GM23338 (cell line): ENCODE measurements around the gene LRBA. TPM values are rescaled to one million over a fixed set of nuclear protein-coding genes. Genes with fewer than 3 reads are reported as not detected.

Experiments
- ATAC-seq: fragments of 200-7000 bp; cut with Tn5 transposase; 3 replicates; pipeline ENCODE4 v1.9.1; 2020
- DNase-seq: peaks from one replicate; pipeline ENCODE4 v3.0.0-alpha.2; 2015; ENCODE audit warnings: low spot score
- H2AFZ ChIP-seq: fragments of 200-600 bp; sonication (generic); 2 replicates; pipeline ENCODE4 v1.8.0; 2016; ENCODE audit warnings: antibody characterized with exemption, mild to moderate bottlenecking, moderate library complexity
- H3F3A ChIP-seq: fragments of 200-600 bp; sonication (generic); replicated peaks from 2 replicates; pipeline ENCODE4 v1.8.0; 2017; ENCODE audit warnings: antibody characterized with exemption, mixed run types, low read depth
- H3K27ac ChIP-seq: fragments of 200-600 bp; sonication (generic); 2 replicates; pipeline ENCODE4 v1.6.1; 2016; ENCODE audit warnings: low read depth
- H3K27me3 ChIP-seq: fragments of 200-600 bp; sonication (generic); 2 replicates; pipeline ENCODE4 v1.8.0; 2016; ENCODE audit warnings: mild to moderate bottlenecking, mixed run types, moderate library complexity; ENCODE audit not compliant: insufficient read depth
- H3K36me3 ChIP-seq: fragments of 200-600 bp; sonication (generic); 2 replicates; pipeline ENCODE4 v1.8.0; 2016; ENCODE audit warnings: mild to moderate bottlenecking; ENCODE audit not compliant: insufficient read depth
- H3K4me1 ChIP-seq: fragments of 200-600 bp; sonication (generic); 2 replicates; pipeline ENCODE4 v1.8.0; 2016; ENCODE audit warnings: mild to moderate bottlenecking, moderate library complexity; ENCODE audit not compliant: insufficient read depth
- H3K4me2 ChIP-seq: fragments of 200-600 bp; sonication (generic); 2 replicates; pipeline ENCODE4 v1.7.1; 2017; ENCODE audit warnings: mixed run types
- H3K4me3 ChIP-seq: fragments of 200-600 bp; sonication (generic); 2 replicates; pipeline ENCODE4 v1.6.1; 2016; ENCODE audit warnings: mixed run types
- H3K79me2 ChIP-seq: fragments of 200-600 bp; sonication (generic); replicated peaks from 2 replicates; pipeline ENCODE4 v1.8.0; 2017; ENCODE audit warnings: mild to moderate bottlenecking; ENCODE audit not compliant: insufficient read depth
- H3K9me2 ChIP-seq: fragments of 200-600 bp; sonication (generic); 2 replicates; pipeline ENCODE4 v1.8.0; 2017; ENCODE audit not compliant: insufficient read depth
- H4K20me1 ChIP-seq: fragments of 200-600 bp; sonication (generic); replicated peaks from 2 replicates; pipeline ENCODE4 v1.8.0; 2017; ENCODE audit warnings: mild to moderate bottlenecking; ENCODE audit not compliant: insufficient read depth
- H3K27ac Mint-ChIP-seq: 2 replicates; pipeline ENCODE4 v1.8.0; 2020; ENCODE audit warnings: inconsistent platforms, mild to moderate bottlenecking, moderate library complexity, mixed read lengths
- H3K27me3 Mint-ChIP-seq: 3 replicates; pipeline ENCODE4 v1.8.0; 2022; ENCODE audit warnings: low read depth, mild to moderate bottlenecking, moderate library complexity, mixed read lengths, inconsistent platforms; ENCODE audit not compliant: insufficient read depth, poor library complexity
- H3K36me3 Mint-ChIP-seq: 3 replicates; pipeline ENCODE4 v1.8.0; 2021; ENCODE audit warnings: low read depth, mild to moderate bottlenecking, inconsistent platforms, moderate library complexity, mixed read lengths
- H3K4me1 Mint-ChIP-seq: 3 replicates; pipeline ENCODE4 v1.8.0; 2020; ENCODE audit warnings: mild to moderate bottlenecking, inconsistent platforms, mixed read lengths
- H3K4me3 Mint-ChIP-seq: 3 replicates; pipeline ENCODE4 v1.8.0; 2021; ENCODE audit warnings: moderate library complexity, mild to moderate bottlenecking, inconsistent platforms, mixed read lengths
- H3K9me3 Mint-ChIP-seq: 3 replicates; pipeline ENCODE4 v1.8.0; 2020; ENCODE audit warnings: moderate library complexity, mild to moderate bottlenecking, inconsistent platforms, mixed read lengths
- EZH2 ChIP-seq: fragments of 200-600 bp; sonication (generic); IDR thresholded peaks from one replicate; pipeline ENCODE4 v1.8.0; 2017; ENCODE audit warnings: antibody characterized with exemption, mild to moderate bottlenecking, low read depth; ENCODE audit not compliant: unreplicated experiment
- JUNB ChIP-seq: IDR thresholded peaks from one replicate; pipeline ENCODE4 v1.6.1; 2016; ENCODE audit warnings: antibody characterized with exemption; ENCODE audit not compliant: unreplicated experiment
- NANOG ChIP-seq: IDR thresholded peaks from 2 replicates; pipeline ENCODE4 v1.6.1; 2016; ENCODE audit warnings: antibody characterized with exemption, borderline replicate concordance
- STAT1 ChIP-seq: IDR thresholded peaks from one replicate; pipeline ENCODE4 v1.6.1; 2016; ENCODE audit warnings: antibody characterized with exemption; ENCODE audit not compliant: unreplicated experiment
- ZNF114 ChIP-seq: fragments of 250-450 bp; sonication (Bioruptor Pico); IDR thresholded peaks from 2 replicates; pipeline ENCODE4 v1.5.0; 2020; ENCODE audit warnings: mild to moderate bottlenecking, moderate library complexity
- ZNF331 ChIP-seq: fragments of 250-450 bp; sonication (Bioruptor Pico); IDR thresholded peaks from 2 replicates; pipeline ENCODE4 v1.5.0; 2020; ENCODE audit warnings: low read depth, mild to moderate bottlenecking, moderate library complexity
- polyA plus RNA-seq: library from polyadenylated mRNA; unstranded; fragments of >200 nt; fragmentation: Nextera tagmentation; extraction: Ambion mirVana; gene quantifications from 2 replicates; pipeline ENCODE4 v1.2.1, GENCODE V29; 2016
- total RNA-seq: library from RNA; depleted of rRNA; stranded (reverse); fragments of >200 nt; shearing (Covaris generic); gene quantifications from 2 replicates; pipeline ENCODE4 v1.2.3, GENCODE V29; 2014
- TF ChIP-seq, protein P1 (sequence below): fragments of 250-450 bp; sonication (Bioruptor Pico); IDR thresholded peaks from 2 replicates; pipeline ENCODE4 v1.5.0; 2020; ENCODE audit warnings: mild to moderate bottlenecking, moderate library complexity

LRBA gene
- total and polyA plus RNA-seq, 2 experiments from 2014 or later: 23.3 to 126 TPM

DNA sequence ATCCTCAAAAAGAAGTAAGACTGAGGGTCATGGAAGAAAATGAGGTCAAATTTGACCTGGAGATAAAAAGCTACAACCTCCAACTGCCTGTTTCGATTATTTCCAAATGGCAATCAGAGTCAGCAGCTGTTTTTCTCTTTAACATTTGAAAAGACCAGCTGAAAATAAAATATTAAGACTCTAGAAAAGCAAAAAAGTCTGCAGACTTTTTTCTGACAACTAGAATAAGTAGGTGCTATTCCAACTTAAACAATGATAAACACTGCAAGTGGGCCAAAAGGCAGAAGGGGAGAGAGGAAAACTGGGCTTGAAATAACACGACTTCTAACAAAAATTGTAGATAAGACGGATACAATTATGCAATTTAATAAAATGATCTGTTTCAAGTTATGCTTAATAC lies 110.4 kb downstream of the LRBA start:
- Histone ChIP-seq H3K27ac (no peak overlapping the region), H3K9me2 (no peaks in the 10 kb centered on the region), H3K4me1 (no peaks in the 10 kb centered on the region), H4K20me1 (no peaks in the 10 kb centered on the region), H3K4me3 (no peak overlapping the region), H3K79me2 (no peaks in the 10 kb centered on the region), H3K4me2 (no peak overlapping the region), H3F3A (no peaks in the 10 kb centered on the region), H2AFZ (no peak overlapping the region), H3K27me3 (no peaks in the 10 kb centered on the region), H3K36me3 (peaks cover 8% of the 10 kb centered on the region; the same call in 1 of the 2 replicates)
- H3K9me3 Mint-ChIP-seq: no peaks in the 10 kb centered on the region
- TF ChIP-seq NANOG (no peak), EZH2 (no peak), ZNF114 (CRISPR knock-in tag) (no peak), STAT1 (no peak), ZNF331 (CRISPR knock-in tag) (no peak)
- TF ChIP-seq, protein P1, sequence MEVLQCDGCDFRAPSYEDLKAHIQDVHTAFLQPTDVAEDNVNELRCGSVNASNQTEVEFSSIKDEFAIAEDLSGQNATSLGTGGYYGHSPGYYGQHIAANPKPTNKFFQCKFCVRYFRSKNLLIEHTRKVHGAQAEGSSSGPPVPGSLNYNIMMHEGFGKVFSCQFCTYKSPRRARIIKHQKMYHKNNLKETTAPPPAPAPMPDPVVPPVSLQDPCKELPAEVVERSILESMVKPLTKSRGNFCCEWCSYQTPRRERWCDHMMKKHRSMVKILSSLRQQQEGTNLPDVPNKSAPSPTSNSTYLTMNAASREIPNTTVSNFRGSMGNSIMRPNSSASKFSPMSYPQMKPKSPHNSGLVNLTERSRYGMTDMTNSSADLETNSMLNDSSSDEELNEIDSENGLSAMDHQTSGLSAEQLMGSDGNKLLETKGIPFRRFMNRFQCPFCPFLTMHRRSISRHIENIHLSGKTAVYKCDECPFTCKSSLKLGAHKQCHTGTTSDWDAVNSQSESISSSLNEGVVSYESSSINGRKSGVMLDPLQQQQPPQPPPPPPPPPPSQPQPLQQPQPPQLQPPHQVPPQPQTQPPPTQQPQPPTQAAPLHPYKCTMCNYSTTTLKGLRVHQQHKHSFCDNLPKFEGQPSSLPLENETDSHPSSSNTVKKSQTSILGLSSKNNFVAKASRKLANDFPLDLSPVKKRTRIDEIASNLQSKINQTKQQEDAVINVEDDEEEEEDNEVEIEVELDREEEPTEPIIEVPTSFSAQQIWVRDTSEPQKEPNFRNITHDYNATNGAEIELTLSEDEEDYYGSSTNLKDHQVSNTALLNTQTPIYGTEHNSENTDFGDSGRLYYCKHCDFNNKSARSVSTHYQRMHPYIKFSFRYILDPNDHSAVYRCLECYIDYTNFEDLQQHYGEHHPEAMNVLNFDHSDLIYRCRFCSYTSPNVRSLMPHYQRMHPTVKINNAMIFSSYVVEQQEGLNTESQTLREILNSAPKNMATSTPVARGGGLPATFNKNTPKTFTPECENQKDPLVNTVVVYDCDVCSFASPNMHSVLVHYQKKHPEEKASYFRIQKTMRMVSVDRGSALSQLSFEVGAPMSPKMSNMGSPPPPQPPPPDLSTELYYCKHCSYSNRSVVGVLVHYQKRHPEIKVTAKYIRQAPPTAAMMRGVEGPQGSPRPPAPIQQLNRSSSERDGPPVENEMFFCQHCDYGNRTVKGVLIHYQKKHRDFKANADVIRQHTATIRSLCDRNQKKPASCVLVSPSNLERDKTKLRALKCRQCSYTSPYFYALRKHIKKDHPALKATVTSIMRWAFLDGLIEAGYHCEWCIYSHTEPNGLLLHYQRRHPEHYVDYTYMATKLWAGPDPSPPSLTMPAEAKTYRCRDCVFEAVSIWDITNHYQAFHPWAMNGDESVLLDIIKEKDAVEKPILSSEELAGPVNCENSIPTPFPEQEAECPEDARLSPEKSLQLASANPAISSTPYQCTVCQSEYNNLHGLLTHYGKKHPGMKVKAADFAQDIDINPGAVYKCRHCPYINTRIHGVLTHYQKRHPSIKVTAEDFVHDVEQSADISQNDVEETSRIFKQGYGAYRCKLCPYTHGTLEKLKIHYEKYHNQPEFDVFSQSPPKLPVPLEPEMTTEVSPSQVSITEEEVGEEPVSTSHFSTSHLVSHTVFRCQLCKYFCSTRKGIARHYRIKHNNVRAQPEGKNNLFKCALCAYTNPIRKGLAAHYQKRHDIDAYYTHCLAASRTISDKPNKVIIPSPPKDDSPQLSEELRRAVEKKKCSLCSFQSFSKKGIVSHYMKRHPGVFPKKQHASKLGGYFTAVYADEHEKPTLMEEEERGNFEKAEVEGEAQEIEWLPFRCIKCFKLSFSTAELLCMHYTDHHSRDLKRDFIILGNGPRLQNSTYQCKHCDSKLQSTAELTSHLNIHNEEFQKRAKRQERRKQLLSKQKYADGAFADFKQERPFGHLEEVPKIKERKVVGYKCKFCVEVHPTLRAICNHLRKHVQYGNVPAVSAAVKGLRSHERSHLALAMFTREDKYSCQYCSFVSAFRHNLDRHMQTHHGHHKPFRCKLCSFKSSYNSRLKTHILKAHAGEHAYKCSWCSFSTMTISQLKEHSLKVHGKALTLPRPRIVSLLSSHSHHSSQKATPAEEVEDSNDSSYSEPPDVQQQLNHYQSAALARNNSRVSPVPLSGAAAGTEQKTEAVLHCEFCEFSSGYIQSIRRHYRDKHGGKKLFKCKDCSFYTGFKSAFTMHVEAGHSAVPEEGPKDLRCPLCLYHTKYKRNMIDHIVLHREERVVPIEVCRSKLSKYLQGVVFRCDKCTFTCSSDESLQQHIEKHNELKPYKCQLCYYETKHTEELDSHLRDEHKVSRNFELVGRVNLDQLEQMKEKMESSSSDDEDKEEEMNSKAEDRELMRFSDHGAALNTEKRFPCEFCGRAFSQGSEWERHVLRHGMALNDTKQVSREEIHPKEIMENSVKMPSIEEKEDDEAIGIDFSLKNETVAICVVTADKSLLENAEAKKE (CRISPR knock-in tag): no peak
- peaks cover 3% of the 10 kb centered on the region for H3K27me3 Mint-ChIP-seq
- DNase-seq: no peak
- peaks cover 38% of the 10 kb centered on the region for H3K36me3 Mint-ChIP-seq
- H3K4me1 Mint-ChIP-seq: peaks cover 6% of the 10 kb centered on the region
- H3K27ac Mint-ChIP-seq: no peak overlapping the region
- ATAC-seq: no peak
- H3K4me3 Mint-ChIP-seq: no peak overlapping the region

DNA sequence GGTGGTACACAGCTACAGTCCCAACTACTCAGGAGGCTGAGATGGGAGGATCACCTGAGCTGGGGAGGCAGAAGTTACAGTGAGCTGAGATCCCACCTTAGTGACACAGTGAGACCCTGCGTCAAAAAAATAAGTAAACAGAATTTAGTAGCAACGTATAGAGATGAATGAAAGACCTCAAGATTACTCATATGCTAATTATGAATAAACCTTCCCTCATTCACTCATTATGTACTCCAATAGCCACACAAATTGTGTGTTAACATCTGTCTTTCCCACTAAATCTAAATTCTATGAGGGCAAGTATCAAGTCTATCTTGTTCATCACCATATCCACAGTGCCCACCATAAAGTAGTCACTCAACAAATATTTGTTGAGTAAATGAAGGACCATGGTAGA lies 111.5 kb downstream of the LRBA start:
- no peak for DNase-seq
- no peak overlapping the region for H2AFZ ChIP-seq
- no peaks in the 10 kb centered on the region for H3K9me3 Mint-ChIP-seq
- H3K4me3 Mint-ChIP-seq: no peak overlapping the region
- no peak overlapping the region for H3K4me2 ChIP-seq
- H3K27ac ChIP-seq: no peak overlapping the region
- H3K27me3 ChIP-seq: no peaks in the 10 kb centered on the region
- H3F3A ChIP-seq: no peaks in the 10 kb centered on the region
- H3K36me3 ChIP-seq: peaks cover 8% of the 10 kb centered on the region; the same call in 1 of the 2 replicates
- no peaks in the 10 kb centered on the region for H3K79me2 ChIP-seq
- no peak overlapping the region for H3K27ac Mint-ChIP-seq
- H3K9me2 ChIP-seq: no peaks in the 10 kb centered on the region
- no peaks in the 10 kb centered on the region for H3K4me1 ChIP-seq
- no peaks in the 10 kb centered on the region for H4K20me1 ChIP-seq
- no peak overlapping the region for H3K4me3 ChIP-seq
- H3K36me3 Mint-ChIP-seq: peaks cover 41% of the 10 kb centered on the region
- no peak for ATAC-seq
- peaks cover 3% of the 10 kb centered on the region for H3K27me3 Mint-ChIP-seq
- peaks cover 6% of the 10 kb centered on the region for H3K4me1 Mint-ChIP-seq
- TF ChIP-seq JUNB (no peak), ZNF331 (CRISPR knock-in tag) (no peak), ZNF114 (CRISPR knock-in tag) (no peak), EZH2 (no peak), STAT1 (no peak)
